H9 (cell line): Measurements from ENCODE around the gene KRTAP12-4. TPM values are rescaled to one million over a fixed set of nuclear protein-coding genes. Genes with fewer than 3 reads are reported as not detected.
A peak's percentile ranks its signal among the peaks of the same experiment; 100 is the strongest.

Experiments used
- DNase-seq: peaks from one replicate; pipeline ENCODE4 v3.0.0-alpha.2; 2017
- H2AFZ ChIP-seq: one replicate; pipeline ENCODE4 v1.6.1; 2013; ENCODE audit warnings: mild to moderate bottlenecking, low read length, control low read depth, moderate library complexity
- H2AK5ac ChIP-seq: 2 replicates; pipeline ENCODE4 v1.6.1; 2013; ENCODE audit warnings: low read length, control low read depth, mixed read lengths; ENCODE audit not compliant: insufficient read length
- H2BK120ac ChIP-seq: one replicate; pipeline ENCODE4 v1.6.1; 2013; ENCODE audit warnings: low read depth, mild to moderate bottlenecking, low read length, control low read depth, inconsistent platforms; ENCODE audit not compliant: poor library complexity, severe bottlenecking
- H2BK12ac ChIP-seq: 2 replicates; pipeline ENCODE4 v1.6.1; 2013; ENCODE audit warnings: low read length, control low read depth, mixed read lengths, low read depth; ENCODE audit not compliant: insufficient read length
- H2BK15ac ChIP-seq: 2 replicates; pipeline ENCODE4 v1.6.1; 2013; ENCODE audit warnings: low read depth, low read length, control low read depth
- H2BK20ac ChIP-seq: one replicate; pipeline ENCODE4 v1.6.1; 2013; ENCODE audit warnings: low read depth, mild to moderate bottlenecking, low read length, control low read depth, inconsistent platforms; ENCODE audit not compliant: poor library complexity, severe bottlenecking
- H2BK5ac ChIP-seq: 2 replicates; pipeline ENCODE4 v1.6.1; 2013; ENCODE audit warnings: low read length, control low read depth, mixed read lengths; ENCODE audit not compliant: insufficient read length
- H3K14ac ChIP-seq: 2 replicates; pipeline ENCODE4 v1.6.1; 2013; ENCODE audit warnings: low read length, control low read depth; ENCODE audit not compliant: insufficient read depth
- H3K18ac ChIP-seq: 2 replicates; pipeline ENCODE4 v1.6.1; 2013; ENCODE audit warnings: low read depth, mild to moderate bottlenecking, mixed read lengths, low read length, control low read depth; ENCODE audit not compliant: insufficient read length
- H3K23ac ChIP-seq: 2 replicates; pipeline ENCODE4 v1.6.1; 2013; ENCODE audit warnings: low read length, control low read depth, mixed read lengths, low read depth; ENCODE audit not compliant: insufficient read length
- H3K23me2 ChIP-seq: 2 replicates; pipeline ENCODE4 v1.6.1; 2013; ENCODE audit warnings: low read depth, mild to moderate bottlenecking, mixed read lengths, low read length, control low read depth; ENCODE audit not compliant: insufficient read length, poor library complexity, severe bottlenecking
- H3K27ac ChIP-seq: 2 replicates; pipeline ENCODE4 v1.5.1; 2013; ENCODE audit warnings: low read length, control low read depth, mixed read lengths, low read depth; ENCODE audit not compliant: insufficient read length
- H3K27me3 ChIP-seq: 2 replicates; pipeline ENCODE4 v1.6.1; 2013; ENCODE audit warnings: low read length, control low read depth, inconsistent platforms; ENCODE audit not compliant: insufficient read depth
- H3K4ac ChIP-seq: 2 replicates; pipeline ENCODE4 v1.6.1; 2013; ENCODE audit warnings: low read depth, mild to moderate bottlenecking, control low read depth, inconsistent platforms, low read length, moderate library complexity
- H3K4me1 ChIP-seq: 2 replicates; pipeline ENCODE4 v1.6.1; 2013; ENCODE audit warnings: low read length, control low read depth, inconsistent platforms; ENCODE audit not compliant: insufficient read depth
- H3K4me2 ChIP-seq: 2 replicates; pipeline ENCODE4 v1.6.1; 2013; ENCODE audit warnings: low read length, control low read depth, mixed read lengths; ENCODE audit not compliant: insufficient read length, insufficient read depth
- H3K56ac ChIP-seq: 2 replicates; pipeline ENCODE4 v1.6.1; 2013; ENCODE audit warnings: low read depth, mild to moderate bottlenecking, mixed read lengths, low read length, control low read depth; ENCODE audit not compliant: insufficient read length
- H3K79me1 ChIP-seq: 2 replicates; pipeline ENCODE4 v1.6.1; 2013; ENCODE audit warnings: low read depth, mild to moderate bottlenecking, moderate library complexity, low read length, control low read depth, inconsistent platforms; ENCODE audit not compliant: insufficient read depth, poor library complexity, severe bottlenecking
- H3K79me2 ChIP-seq: 2 replicates; pipeline ENCODE4 v1.6.1; 2013; ENCODE audit warnings: low read length, control low read depth, inconsistent platforms; ENCODE audit not compliant: insufficient read depth
- H3K9ac ChIP-seq: 2 replicates; pipeline ENCODE4 v1.6.1; 2013; ENCODE audit warnings: low read length, control low read depth, mixed read lengths; ENCODE audit not compliant: insufficient read length; ENCODE audit errors: extremely low read depth
- H3K9me3 ChIP-seq: one replicate; pipeline ENCODE4 v1.6.1; 2013; ENCODE audit warnings: low read depth, low read length, inconsistent platforms; ENCODE audit not compliant: control insufficient read depth
- H3T11ph ChIP-seq: one replicate; pipeline ENCODE4 v1.6.1; 2013; ENCODE audit warnings: mild to moderate bottlenecking, low read length, control low read depth, inconsistent platforms
- H4K20me1 ChIP-seq: one replicate; pipeline ENCODE4 v1.6.1; 2013; ENCODE audit not compliant: control insufficient read depth, insufficient read length, insufficient read depth
- H4K5ac ChIP-seq: 2 replicates; pipeline ENCODE4 v1.6.1; 2013; ENCODE audit warnings: low read depth, mild to moderate bottlenecking, mixed read lengths, low read length, control low read depth; ENCODE audit not compliant: insufficient read length
- H4K8ac ChIP-seq: replicated peaks from 2 replicates; pipeline ENCODE4 v1.6.1; 2013; ENCODE audit warnings: low read length, control low read depth, mixed read lengths, low read depth; ENCODE audit not compliant: insufficient read length
- H4K91ac ChIP-seq: 2 replicates; pipeline ENCODE4 v1.6.1; 2013; ENCODE audit warnings: low read depth, mild to moderate bottlenecking, moderate library complexity, mixed read lengths, low read length, control low read depth; ENCODE audit not compliant: insufficient read length
- H3K27ac Mint-ChIP-seq, 3 experiments: 2 replicates in 2 of 3; 3 replicates in 1 of 3; pipeline ENCODE4 v1.8.0; 2020 to 2021; ENCODE audit warnings: mixed read lengths in 3 of 3, mild to moderate bottlenecking in 1 of 3, moderate library complexity in 1 of 3
- H3K27me3 Mint-ChIP-seq: 2 replicates; pipeline ENCODE4 v1.8.0; 2021; ENCODE audit warnings: low read depth, mild to moderate bottlenecking, moderate library complexity, mixed read lengths
- H3K36me3 Mint-ChIP-seq, 3 experiments: 2 replicates in 2 of 3; 3 replicates in 1 of 3; pipeline ENCODE4 v1.8.0; 2020 to 2021; ENCODE audit warnings: low read depth in 3 of 3, mixed read lengths in 3 of 3; ENCODE audit not compliant: insufficient read depth in 1 of 3
- H3K4me1 Mint-ChIP-seq, 2 experiments: 2 replicates each; pipeline ENCODE4 v1.8.0; 2020; ENCODE audit warnings: mixed read lengths in 2 of 2
- H3K4me3 Mint-ChIP-seq, 2 experiments: 2 replicates in 1 of 2; 3 replicates in 1 of 2; pipeline ENCODE4 v1.8.0; 2020 to 2021; ENCODE audit warnings: mild to moderate bottlenecking in 2 of 2, mixed read lengths in 2 of 2, moderate library complexity in 1 of 2
- H3K9me3 Mint-ChIP-seq, 2 experiments: 2 replicates in 1 of 2; 3 replicates in 1 of 2; pipeline ENCODE4 v1.8.0; 2020; ENCODE audit warnings: mild to moderate bottlenecking in 2 of 2, mixed read lengths in 2 of 2, moderate library complexity in 1 of 2
- WGBS: extraction: QIAGEN DNeasy Blood & Tissue Kit; methylation state at CpG from one replicate; pipeline ENCODE4 v1.1.7; 2013; ENCODE audit warnings: missing lambda C conversion rate, low lambda C conversion rate, mixed read lengths; ENCODE audit not compliant: insufficient read length; ENCODE audit errors: extremely low coverage; 5-methylcytosine and 5-hydroxymethylcytosine counted together
- total RNA-seq: library from RNA; stranded (reverse); gene quantifications from 2 replicates; pipeline ENCODE4 v1.2.1, GENCODE V29; 2021
- TF ChIP-seq, protein P1 (sequence below): fragments of 200-600 bp; sonication (generic); conservative IDR thresholded peaks from 3 replicates; pipeline ENCODE4 v1.8.0; 2021; ENCODE audit warnings: antibody characterized with exemption, mild to moderate bottlenecking

KRTAP12-4 gene
- total RNA-seq, 1 experiment from 2014 or later: not detected

DNA sequence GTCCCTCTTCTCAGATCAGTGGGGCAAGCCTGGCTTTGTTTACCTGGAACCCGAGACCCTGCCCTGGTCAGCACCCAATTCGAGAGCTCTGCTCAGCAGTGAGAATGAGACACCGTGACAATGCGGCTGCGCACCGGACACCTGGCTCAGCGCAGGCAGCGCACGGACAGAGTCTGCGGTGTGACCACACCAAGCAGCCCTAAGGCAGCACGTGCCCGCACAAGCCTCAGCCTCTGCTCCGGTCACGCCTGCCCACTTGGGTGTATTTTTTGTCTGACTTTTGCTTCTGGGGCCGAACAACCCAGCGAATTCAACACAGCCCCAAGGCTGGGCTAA, 37.9 kb downstream of the KRTAP12-4 start:
- no peaks in the 10 kb centered on the region for H4K20me1 ChIP-seq
- no peak overlapping the region for H2BK15ac ChIP-seq
- no peak overlapping the region for H3K27ac ChIP-seq
- H3K56ac ChIP-seq: no peak overlapping the region
- peaks cover 5 to 23% (median 18%) of the 10 kb centered on the region in 3 experiments for H3K36me3 Mint-ChIP-seq
- H3K27ac Mint-ChIP-seq: peak overlapping the region in 1 of 3 experiments; percentile 75; a peak in 2 of 7 replicates
- H2BK20ac ChIP-seq: no peak overlapping the region
- H2AFZ ChIP-seq: no peak overlapping the region
- H2BK5ac ChIP-seq: no peak overlapping the region
- H3K4me1 Mint-ChIP-seq: peaks cover 27% of the 10 kb centered on the region in 2 experiments
- TF ChIP-seq, protein P1, sequence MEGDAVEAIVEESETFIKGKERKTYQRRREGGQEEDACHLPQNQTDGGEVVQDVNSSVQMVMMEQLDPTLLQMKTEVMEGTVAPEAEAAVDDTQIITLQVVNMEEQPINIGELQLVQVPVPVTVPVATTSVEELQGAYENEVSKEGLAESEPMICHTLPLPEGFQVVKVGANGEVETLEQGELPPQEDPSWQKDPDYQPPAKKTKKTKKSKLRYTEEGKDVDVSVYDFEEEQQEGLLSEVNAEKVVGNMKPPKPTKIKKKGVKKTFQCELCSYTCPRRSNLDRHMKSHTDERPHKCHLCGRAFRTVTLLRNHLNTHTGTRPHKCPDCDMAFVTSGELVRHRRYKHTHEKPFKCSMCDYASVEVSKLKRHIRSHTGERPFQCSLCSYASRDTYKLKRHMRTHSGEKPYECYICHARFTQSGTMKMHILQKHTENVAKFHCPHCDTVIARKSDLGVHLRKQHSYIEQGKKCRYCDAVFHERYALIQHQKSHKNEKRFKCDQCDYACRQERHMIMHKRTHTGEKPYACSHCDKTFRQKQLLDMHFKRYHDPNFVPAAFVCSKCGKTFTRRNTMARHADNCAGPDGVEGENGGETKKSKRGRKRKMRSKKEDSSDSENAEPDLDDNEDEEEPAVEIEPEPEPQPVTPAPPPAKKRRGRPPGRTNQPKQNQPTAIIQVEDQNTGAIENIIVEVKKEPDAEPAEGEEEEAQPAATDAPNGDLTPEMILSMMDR: no peak
- H3K18ac ChIP-seq: no peak overlapping the region
- H3K4me1 ChIP-seq: no peaks in the 10 kb centered on the region
- no peak for DNase-seq
- H2AK5ac ChIP-seq: no peak overlapping the region
- H3K23me2 ChIP-seq: no peaks in the 10 kb centered on the region
- H3K4me2 ChIP-seq: no peak overlapping the region
- no peak overlapping the region for H3K14ac ChIP-seq
- no peaks in the 10 kb centered on the region for H3K27me3 ChIP-seq
- WGBS: no CpG with 5 or more reads among the region's 16 CpGs
- no peak overlapping the region for H4K8ac ChIP-seq
- no peak overlapping the region for H4K5ac ChIP-seq
- H3K23ac ChIP-seq: no peak overlapping the region
- H3K9me3 ChIP-seq: peaks cover 7% of the 10 kb centered on the region
- H3K9ac ChIP-seq: no peak overlapping the region
- H2BK12ac ChIP-seq: no peak overlapping the region
- no peak overlapping the region for H3K4me3 Mint-ChIP-seq
- no peak overlapping the region for H2BK120ac ChIP-seq
- no peak overlapping the region for H3K4ac ChIP-seq
- H3K79me1 ChIP-seq: no peaks in the 10 kb centered on the region
- H3T11ph ChIP-seq: no peak overlapping the region
- no peak overlapping the region for H4K91ac ChIP-seq
- H3K9me3 Mint-ChIP-seq: peaks cover 27 to 34% of the 10 kb centered on the region in 2 experiments
- no peaks in the 10 kb centered on the region for H3K79me2 ChIP-seq
- peaks cover 2% of the 10 kb centered on the region for H3K27me3 Mint-ChIP-seq
